ENCODE data around the gene METTL5.

- no peak for TF ChIP-seq POLR2AphosphoS5 (IDR thresholded peaks at IDR 0.05; ENCODE audit: low read depth, low read length)
- no peak for TF ChIP-seq REST (IDR thresholded peaks at IDR 0.05; ENCODE audit: insufficient read depth in 1 of 2, low read depth in 2 of 2, low read length in 2 of 2)
- TF ChIP-seq SIN3A (IDR thresholded peaks at IDR 0.05; ENCODE audit: borderline replicate concordance, insufficient read depth, low read length) = no peak
- no peak for TF ChIP-seq TAF1 (IDR thresholded peaks at IDR 0.05; ENCODE audit: borderline replicate concordance, insufficient read depth, low read length)
Measured at GRCh38 chr2:169765523-169765922, 59.2 kb downstream of the METTL5 start.

Measured in PFSK-1 (cell line).